HepG2 (cell line): ENCODE results near the gene SNED1. TPM values are rescaled to one million over a fixed set of nuclear protein-coding genes. Genes with fewer than 3 reads are reported as not detected.

Experiments used
- AKAP8 ChIP-seq: sonication (generic); formaldehyde crosslinking; IDR thresholded peaks from 2 replicates; pipeline ENCODE4 v1.5.1; 2020; ENCODE audit warnings: mild to moderate bottlenecking, missing genetic modification reagents
- CHCHD3 ChIP-seq: sonication (generic); formaldehyde crosslinking; IDR thresholded peaks from 2 replicates; pipeline ENCODE4 v1.8.0; 2022; ENCODE audit warnings: mild to moderate bottlenecking, missing genetic modification reagents, moderate library complexity
- EP300 ChIP-seq, 3 experiments: sonication (generic) in 1 of 3; formaldehyde crosslinking in 1 of 3; IDR thresholded peaks; 2 replicates each; pipeline versions ENCODE4 v1.5.1 to v1.6.1; 2011 to 2020; ENCODE audit warnings: low read depth in 2 of 3, low read length in 2 of 3, borderline replicate concordance in 1 of 3, improper control_type of control experiment in 1 of 3, mild to moderate bottlenecking in 1 of 3, missing genetic modification reagents in 1 of 3, moderate library complexity in 1 of 3
- HNRNPL ChIP-seq: fragments of 200-400 bp; formaldehyde crosslinking; IDR thresholded peaks from 2 replicates; pipeline ENCODE4 v1.6.1; 2017; ENCODE audit warnings: mild to moderate bottlenecking, low read depth, low read length
- MLX ChIP-seq: IDR thresholded peaks from 2 replicates; pipeline ENCODE4 v1.6.1; 2016
- MYNN ChIP-seq: sonication (generic); formaldehyde crosslinking; IDR thresholded peaks from 2 replicates; pipeline ENCODE4 v1.4.0; 2020; ENCODE audit warnings: mild to moderate bottlenecking, low read depth, missing genetic modification reagents
- RXRA ChIP-seq: sonication (generic); formaldehyde crosslinking; IDR thresholded peaks from 2 replicates; pipeline ENCODE4 v1.5.1; 2020; ENCODE audit warnings: missing genetic modification reagents
- SMYD3 ChIP-seq: sonication (generic); formaldehyde crosslinking; IDR thresholded peaks from 2 replicates; pipeline ENCODE4 v1.8.1; 2023; ENCODE audit warnings: mild to moderate bottlenecking, missing genetic modification reagents
- STAT6 ChIP-seq: sonication (generic); formaldehyde crosslinking; IDR thresholded peaks from 2 replicates; pipeline ENCODE4 v1.4.0; 2020; ENCODE audit warnings: missing genetic modification reagents, mild to moderate bottlenecking, borderline replicate concordance
- ZFP41 ChIP-seq: sonication (generic); formaldehyde crosslinking; IDR thresholded peaks from 2 replicates; pipeline ENCODE4 v1.4.0; 2020; ENCODE audit warnings: mild to moderate bottlenecking, missing genetic modification reagents, borderline replicate concordance
- ZNF225 ChIP-seq: sonication (generic); formaldehyde crosslinking; IDR thresholded peaks from 2 replicates; pipeline ENCODE4 v1.4.0; 2020; ENCODE audit warnings: mild to moderate bottlenecking, missing genetic modification reagents
- ZNF24 ChIP-seq: fragments of 450-650 bp; IDR thresholded peaks from 2 replicates; pipeline ENCODE4 v1.6.1; 2017; ENCODE audit warnings: antibody characterized with exemption, mild to moderate bottlenecking
- ZNF451 ChIP-seq: sonication (generic); formaldehyde crosslinking; IDR thresholded peaks from 2 replicates; pipeline ENCODE4 v1.5.0; 2020; ENCODE audit warnings: mild to moderate bottlenecking, missing genetic modification reagents
- ZNF576 ChIP-seq: sonication (generic); formaldehyde crosslinking; IDR thresholded peaks from 2 replicates; pipeline ENCODE4 v1.4.0; 2020; ENCODE audit warnings: mild to moderate bottlenecking, missing genetic modification reagents
- ZNF75D ChIP-seq: sonication (generic); formaldehyde crosslinking; IDR thresholded peaks from 2 replicates; pipeline ENCODE4 v1.8.1; 2023; ENCODE audit warnings: missing genetic modification reagents, mild to moderate bottlenecking, borderline replicate concordance
- ZNF780A ChIP-seq: sonication (generic); formaldehyde crosslinking; IDR thresholded peaks from 2 replicates; pipeline ENCODE4 v1.8.0; 2022; ENCODE audit warnings: mild to moderate bottlenecking, missing genetic modification reagents, moderate library complexity
- ZNF883 ChIP-seq: sonication (generic); formaldehyde crosslinking; IDR thresholded peaks from 2 replicates; pipeline ENCODE4 v1.5.1; 2020; ENCODE audit warnings: mild to moderate bottlenecking, missing genetic modification reagents; ENCODE audit errors: not compliant biosample characterization
- ZSCAN31 ChIP-seq: sonication (generic); formaldehyde crosslinking; IDR thresholded peaks from 2 replicates; pipeline ENCODE4 v1.5.0; 2020; ENCODE audit warnings: low read depth, mild to moderate bottlenecking, missing genetic modification reagents
- polyA plus RNA-seq, 8 experiments: library from polyadenylated mRNA; depleted of rRNA in 3 of 8; stranded (reverse) in 7 of 8; unstranded in 1 of 8; fragments of >200 nt; fragmentation: Illumina TruSeq in 4 of 8; extraction: Trizol in 4 of 8; gene quantifications; 2 replicates each; pipeline versions ENCODE4 v1.2.1 to v1.2.3, GENCODE V29; 2011 to 2016; ENCODE audit warnings: low read depth in 4 of 8, missing spikeins in 1 of 8, mixed read lengths in 1 of 8; ENCODE audit not compliant: insufficient read depth in 1 of 8
- total RNA-seq, 5 experiments: library from RNA; depleted of rRNA; stranded (reverse); fragments of >200 nt; fragmentation: Illumina TruSeq; extraction: Trizol; gene quantifications; 2 replicates each; pipeline ENCODE4 v1.2.3, GENCODE V29; 2016; ENCODE audit warnings: low read depth in 1 of 5
- TF ChIP-seq, protein P1 (sequence below): sonication (generic); formaldehyde crosslinking; conservative IDR thresholded peaks from 2 replicates; pipeline ENCODE4 v1.8.0; 2022; ENCODE audit warnings: mild to moderate bottlenecking, moderate library complexity, missing genetic modification reagents
- TF ChIP-seq, protein P2 (sequence below): sonication (generic); formaldehyde crosslinking; IDR thresholded peaks from 2 replicates; pipeline ENCODE4 v1.8.1; 2023; ENCODE audit warnings: mild to moderate bottlenecking, missing genetic modification reagents, borderline replicate concordance
- TF ChIP-seq, protein P3 (sequence below): sonication (generic); formaldehyde crosslinking; IDR thresholded peaks from 2 replicates; pipeline ENCODE4 v1.5.0; 2020; ENCODE audit warnings: missing genetic modification reagents, mild to moderate bottlenecking, borderline replicate concordance

The SNED1 gene
- total and polyA plus RNA-seq, 2 of the 13 experiments (the other 11 are each of a cell fraction or from before 2014, with no cell fraction given) = 0.15 to 0.65 TPM

GRCh38 chr2:241102239-241102803, 103.9 kb downstream of the SNED1 start, which contains the start of gene MTERF4 (continued):
- TF ChIP-seq, protein P1, sequence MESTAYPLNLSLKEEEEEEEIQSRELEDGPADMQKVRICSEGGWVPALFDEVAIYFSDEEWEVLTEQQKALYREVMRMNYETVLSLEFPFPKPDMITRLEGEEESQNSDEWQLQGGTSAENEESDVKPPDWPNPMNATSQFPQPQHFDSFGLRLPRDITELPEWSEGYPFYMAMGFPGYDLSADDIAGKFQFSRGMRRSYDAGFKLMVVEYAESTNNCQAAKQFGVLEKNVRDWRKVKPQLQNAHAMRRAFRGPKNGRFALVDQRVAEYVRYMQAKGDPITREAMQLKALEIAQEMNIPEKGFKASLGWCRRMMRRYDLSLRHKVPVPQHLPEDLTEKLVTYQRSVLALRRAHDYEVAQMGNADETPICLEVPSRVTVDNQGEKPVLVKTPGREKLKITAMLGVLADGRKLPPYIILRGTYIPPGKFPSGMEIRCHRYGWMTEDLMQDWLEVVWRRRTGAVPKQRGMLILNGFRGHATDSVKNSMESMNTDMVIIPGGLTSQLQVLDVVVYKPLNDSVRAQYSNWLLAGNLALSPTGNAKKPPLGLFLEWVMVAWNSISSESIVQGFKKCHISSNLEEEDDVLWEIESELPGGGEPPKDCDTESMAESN (CRISPR knock-in tag) = peak; percentile 100
- TF ChIP-seq ZNF576 (CRISPR knock-in tag) (peak; percentile 22; the same call in 1 of the 2 replicates), MLX (peak; percentile 75), ZNF225 (CRISPR knock-in tag) (peak; percentile 96; the same call in 1 of the 2 replicates), CHCHD3 (CRISPR knock-in tag) (peak; percentile 94; the same call in 1 of the 2 replicates), STAT6 (peak; percentile 94; the same call in 1 of the 2 replicates), ZNF883 (CRISPR knock-in tag) (peak; percentile 99), MYNN (CRISPR knock-in tag) (peak; percentile 94; the same call in 1 of the 2 replicates), RXRA (peak; percentile 96), ZSCAN31 (peak; percentile 99), ZNF75D (CRISPR knock-in tag) (peak; percentile 83; the same call in 1 of the 2 replicates), HNRNPL (peak; percentile 81), ZFP41 (CRISPR knock-in tag) (no peak; the same call in 1 of the 2 replicates), ZNF24 (peak; percentile 69; the same call in 1 of the 2 replicates), AKAP8 (CRISPR knock-in tag) (peak; percentile 97), EP300 (IDR thresholded peaks at IDR 0.05; ENCODE audit: low read depth in 2 of 2, low read length in 2 of 2) (peak; percentile 77 to 81; a peak in 3 of 4 replicates), EP300 (CRISPR knock-in tag; IDR thresholded peaks at IDR 0.05; ENCODE audit: borderline replicate concordance) (peak; percentile 81), ZNF451 (CRISPR knock-in tag) (peak; percentile 100), SMYD3 (CRISPR knock-in tag) (peak; percentile 66; the same call in 1 of the 2 replicates), ZNF780A (peak; percentile 92; the same call in 1 of the 2 replicates)
- TF ChIP-seq, protein P2, sequence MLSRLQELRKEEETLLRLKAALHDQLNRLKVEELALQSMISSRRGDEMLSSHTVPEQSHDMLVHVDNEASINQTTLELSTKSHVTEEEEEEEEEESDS (CRISPR knock-in tag) = peak; percentile 25; the same call in 1 of the 2 replicates
- TF ChIP-seq, protein P3, sequence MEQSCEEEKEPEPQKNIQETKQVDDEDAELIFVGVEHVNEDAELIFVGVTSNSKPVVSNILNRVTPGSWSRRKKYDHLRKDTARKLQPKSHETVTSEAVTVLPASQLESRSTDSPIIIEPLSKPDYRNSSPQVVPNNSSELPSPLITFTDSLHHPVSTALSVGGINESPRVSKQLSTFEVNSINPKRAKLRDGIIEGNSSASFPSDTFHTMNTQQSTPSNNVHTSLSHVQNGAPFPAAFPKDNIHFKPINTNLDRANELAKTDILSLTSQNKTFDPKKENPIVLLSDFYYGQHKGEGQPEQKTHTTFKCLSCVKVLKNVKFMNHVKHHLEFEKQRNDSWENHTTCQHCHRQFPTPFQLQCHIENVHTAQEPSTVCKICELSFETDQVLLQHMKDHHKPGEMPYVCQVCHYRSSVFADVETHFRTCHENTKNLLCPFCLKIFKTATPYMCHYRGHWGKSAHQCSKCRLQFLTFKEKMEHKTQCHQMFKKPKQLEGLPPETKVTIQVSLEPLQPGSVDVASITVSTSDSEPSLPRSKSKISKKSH (CRISPR knock-in tag) = peak; percentile 97
